ENCODE data around the gene FBXW12.

The FBXW12 gene

DNA sequence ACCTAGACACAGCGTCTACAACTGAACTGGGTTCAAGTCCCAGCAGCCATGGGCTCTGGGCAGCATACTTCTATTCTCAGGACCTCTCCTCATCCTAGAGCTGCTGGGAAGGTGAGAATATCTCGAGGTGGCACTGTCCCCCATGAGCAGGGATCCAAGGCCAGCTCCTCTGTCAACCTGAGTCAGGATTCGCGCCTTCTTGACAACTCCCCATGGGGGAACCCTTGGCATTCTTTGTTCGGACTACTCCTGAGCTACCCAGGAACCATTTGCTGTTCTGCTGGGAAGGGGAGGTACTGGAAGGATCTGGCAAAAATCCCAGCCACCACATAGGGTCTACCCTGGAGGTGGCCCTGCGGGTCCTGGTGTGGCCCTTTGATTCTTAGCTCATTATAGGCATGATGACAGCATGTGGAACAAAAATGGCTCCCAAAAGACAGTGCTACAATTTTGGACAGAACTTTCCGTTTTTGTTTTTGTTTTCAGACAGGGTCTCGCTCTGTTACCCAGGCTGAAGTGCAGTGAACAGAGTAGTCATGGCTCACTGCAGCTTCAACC is 35.6 kb downstream of the FBXW12 start:
- in situ Hi-C loops (cut with MboI; ENCODE audit: low sequenced_read_pairs): no loop called here

DNA sequence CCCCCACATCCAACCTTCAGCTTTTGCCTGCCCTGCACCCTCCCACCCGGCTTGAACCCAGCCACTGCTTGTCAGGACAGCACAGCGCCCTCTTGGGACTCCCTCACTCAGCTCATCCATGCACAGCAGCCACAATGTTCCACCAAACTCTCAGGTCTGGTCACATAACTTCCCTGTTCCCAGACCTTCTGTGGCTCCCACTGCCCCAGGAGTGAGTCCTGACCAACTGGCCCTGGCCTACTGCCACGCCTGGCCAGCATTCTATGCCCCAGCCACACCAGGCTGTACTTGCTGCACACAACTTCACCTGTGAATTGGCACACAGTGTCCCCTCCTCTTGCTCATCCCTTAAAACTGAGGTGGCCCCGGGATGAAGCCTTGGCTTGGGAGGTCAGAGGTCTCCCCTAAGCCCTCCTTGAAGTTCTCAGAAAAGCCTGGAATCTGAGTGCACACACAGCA is 36.8 kb downstream of the FBXW12 start:
- in situ Hi-C loops (cut with MboI; ENCODE audit: low sequenced_read_pairs): no loop called here

DNA sequence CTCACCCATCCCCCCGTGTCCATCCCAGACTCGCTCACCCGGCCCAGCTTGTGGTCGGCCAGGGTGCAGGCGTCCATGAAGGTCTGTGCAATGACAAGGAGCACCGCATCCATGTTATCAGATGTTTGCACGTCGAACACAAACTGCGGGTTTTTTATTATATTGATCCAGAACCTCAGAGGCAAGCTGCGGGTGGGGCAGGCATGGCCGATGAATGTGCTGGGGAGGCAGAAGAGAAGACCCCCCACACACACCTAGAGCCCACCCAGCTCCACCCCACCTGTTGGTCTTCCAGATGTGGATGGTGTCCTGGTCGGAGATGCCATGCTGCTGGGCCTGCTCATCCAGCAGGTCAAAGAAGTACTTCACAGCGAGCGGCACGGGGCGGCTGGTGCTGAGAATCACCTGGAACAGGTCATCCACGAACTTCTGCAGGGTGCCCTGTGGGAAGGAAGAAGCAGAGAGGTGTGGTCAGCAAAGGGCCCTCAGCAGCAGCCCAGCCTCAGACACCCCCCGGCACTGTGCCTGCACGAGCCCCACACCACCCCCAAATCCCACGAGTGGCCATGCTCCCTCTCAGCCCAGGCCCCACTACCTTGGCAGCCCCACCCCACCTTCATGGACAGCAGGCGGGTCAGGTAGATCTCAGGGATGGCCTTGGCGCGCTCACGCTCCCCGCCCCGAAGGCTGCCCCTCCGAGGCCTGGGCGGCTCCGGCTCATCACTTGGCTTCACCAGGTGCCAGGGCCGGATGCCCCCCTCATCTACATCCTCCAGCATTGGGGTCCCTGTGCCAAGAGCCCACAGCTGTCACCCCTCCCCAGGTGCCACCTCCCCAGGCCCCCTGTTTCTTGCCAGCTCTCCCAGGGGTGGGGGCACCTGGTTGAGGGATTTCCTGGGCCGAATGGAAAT is 37.5 kb downstream of the FBXW12 start:
- in situ Hi-C loops (cut with MboI; ENCODE audit: low sequenced_read_pairs): no loop called here

DNA sequence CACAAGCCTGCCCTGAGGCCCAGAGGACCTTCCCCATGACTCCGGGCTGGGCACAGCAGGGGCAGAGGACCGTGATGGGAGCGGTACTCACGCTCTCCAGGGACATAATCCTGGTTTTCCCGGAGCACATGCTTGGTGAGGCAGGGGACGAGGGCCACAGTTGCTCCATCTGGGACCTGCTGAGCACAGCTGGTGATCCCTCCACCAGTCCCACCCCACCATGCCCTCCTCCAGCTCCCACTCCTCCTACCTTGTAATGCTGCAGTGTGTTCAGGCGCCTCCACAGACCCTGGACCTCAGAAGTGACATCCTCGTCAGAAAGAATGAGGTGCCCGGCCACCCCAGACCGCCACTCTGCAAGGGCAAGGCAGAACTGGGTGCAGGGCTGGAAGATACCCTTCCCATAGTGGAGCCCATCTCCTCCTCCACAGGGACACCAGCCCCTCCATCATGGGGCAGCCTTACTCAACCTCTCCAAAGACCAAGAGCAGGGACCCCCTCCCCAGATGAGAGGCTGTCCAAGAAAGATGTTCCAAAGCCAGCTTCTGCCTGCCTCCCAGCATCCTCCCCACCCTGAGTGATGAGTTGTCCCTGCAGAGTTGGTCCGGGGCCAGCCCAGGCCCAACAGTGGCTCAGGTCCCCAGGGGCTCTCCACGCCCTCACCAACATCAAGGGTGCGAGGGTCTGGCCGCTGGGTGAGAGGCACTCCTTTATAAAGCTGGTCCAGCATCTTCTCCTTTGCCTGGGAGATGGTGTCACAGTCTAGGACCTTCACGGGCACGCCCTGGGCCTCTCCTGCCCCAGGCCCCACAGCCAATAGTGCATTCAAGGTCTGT is 38.4 kb downstream of the FBXW12 start:
- in situ Hi-C loops (cut with MboI; ENCODE audit: low sequenced_read_pairs): no loop called here

DNA sequence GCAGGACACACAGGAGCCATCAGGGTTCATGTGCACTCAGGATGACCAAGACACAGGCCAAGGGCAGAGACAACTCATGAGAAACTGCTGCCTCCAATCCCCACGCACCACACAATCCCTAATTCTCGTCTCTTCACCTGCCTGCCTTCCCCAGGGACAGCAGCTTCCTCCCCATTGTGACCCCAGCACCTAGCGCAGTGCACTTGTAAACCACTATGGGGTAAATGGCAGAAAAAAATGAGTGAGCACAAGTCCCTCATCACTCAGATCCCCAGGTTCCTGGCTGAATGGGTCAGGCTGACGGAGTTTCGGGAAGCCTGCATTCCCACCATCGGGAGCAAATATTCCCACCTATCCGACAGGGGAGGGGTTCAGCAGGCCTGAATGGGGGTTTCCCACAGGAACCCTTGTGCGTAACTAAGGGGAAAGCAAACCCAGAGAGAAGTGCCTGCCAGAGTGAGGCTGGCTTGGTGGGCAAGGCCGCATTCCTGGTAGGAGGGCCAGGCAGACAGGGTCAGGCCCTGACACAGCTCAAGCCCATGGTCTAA is 39.1 kb downstream of the FBXW12 start:
- in situ Hi-C loops (cut with MboI; ENCODE audit: low sequenced_read_pairs): no loop called here

DNA sequence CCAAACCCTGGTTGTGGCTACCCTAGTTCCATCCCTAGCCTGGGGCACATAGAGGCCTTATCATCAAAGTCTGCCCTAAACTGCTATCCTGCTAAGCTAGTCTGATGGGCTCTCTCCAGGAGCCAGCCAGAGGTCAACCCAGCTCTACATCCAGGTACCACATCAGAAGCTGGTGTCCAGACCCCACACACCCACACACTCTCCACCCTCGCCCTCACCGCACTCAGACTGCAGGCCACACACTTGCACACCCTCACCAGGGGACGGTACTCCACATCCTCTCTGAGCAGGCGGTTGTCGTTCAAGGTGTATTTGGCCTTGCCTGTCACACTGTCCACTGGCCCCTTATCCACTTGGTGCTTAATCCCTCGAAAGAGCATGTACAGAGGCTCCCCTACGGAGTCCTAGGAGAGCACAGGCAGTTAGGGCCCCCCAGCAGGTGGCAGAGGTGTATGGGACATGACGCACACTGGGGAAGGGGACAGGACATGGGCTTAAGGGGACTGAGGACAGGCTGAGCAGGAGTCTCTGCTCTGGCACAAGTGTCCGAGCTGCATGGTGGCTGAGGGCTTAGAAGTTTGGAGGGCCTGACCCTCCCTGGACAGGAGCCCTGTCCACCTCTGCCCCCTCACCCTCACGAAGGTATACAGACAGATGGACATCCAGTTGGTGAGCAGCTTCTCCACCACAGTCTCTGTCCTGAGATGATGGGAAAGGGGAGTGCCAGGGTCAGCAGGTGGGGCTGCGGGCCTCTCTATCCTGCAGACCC is 39.8 kb downstream of the FBXW12 start:
- in situ Hi-C loops (cut with MboI; ENCODE audit: low sequenced_read_pairs): no loop called here

DNA sequence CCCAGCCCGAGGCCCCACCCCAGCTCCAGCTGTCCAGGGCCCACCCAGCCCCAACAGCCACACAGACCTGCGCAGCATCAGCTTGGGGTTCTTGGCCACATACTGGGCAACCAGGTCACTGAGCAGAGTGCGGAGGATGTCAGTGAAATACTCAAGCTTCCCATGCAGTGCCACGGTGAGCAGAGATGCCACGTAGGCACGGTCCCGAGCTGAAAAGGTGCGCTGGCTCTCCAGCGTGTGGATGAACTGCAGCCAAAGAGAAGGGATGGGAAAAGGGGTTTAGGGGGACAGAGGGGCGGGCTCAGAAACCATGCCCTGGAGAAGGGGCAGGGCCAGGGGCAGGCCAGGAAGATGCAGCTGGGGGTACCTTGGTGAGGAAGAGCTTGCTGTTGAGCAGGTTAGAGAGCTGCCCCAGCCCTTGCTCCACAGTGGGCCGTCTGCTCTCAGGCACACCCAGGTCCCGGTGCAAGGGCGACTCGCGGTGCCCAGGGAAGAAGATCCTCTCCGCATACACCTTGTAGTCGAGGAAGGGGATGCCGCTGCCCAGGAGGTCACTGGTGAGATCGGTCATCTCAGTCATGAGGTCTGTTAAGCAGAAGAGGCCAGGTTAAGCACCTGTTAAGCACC is 40.5 kb downstream of the FBXW12 start:
- in situ Hi-C loops (cut with MboI; ENCODE audit: low sequenced_read_pairs): no loop called here

DNA sequence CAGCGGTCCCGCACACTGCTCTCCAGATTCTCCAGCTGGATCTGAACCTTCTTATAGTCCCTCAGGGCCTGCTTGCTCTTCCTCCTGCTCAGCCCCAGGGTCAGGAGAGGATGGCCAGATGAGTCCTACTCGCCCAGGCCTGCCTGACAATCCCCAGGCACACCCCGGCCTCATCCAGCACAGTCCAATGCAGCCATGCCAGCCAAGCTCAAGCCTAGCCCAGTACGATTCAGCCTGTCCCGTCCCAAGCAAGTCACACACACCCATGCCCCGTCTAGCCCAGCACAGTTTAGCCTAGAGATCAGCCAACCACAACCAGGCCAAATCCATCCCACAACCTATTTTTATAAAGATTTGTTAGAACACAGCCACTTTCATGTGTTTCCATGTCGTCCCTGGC is 41.1 kb downstream of the FBXW12 start:
- in situ Hi-C loops (cut with MboI; ENCODE audit: low sequenced_read_pairs): no loop called here

DNA sequence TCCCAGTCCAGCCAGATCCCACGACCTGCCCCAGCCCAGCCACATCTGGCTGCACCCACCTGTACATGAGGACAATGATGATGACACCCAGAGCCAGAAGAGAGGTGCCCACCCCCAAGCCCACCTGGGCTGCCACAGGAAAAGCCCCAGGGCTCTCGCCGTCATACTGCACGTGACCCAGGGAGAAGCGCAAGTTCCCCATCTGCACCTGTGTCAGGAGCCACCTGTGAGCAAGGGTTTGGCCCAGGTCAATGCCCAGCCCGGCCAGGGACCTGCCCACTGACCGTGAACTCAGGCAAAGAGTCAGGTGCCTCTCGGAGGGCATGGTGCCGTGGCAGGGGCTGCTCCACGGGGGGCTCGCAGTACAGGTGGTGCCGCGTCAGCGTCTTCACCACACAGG is 41.6 kb downstream of the FBXW12 start:
- in situ Hi-C loops (cut with MboI; ENCODE audit: low sequenced_read_pairs): no loop called here

DNA sequence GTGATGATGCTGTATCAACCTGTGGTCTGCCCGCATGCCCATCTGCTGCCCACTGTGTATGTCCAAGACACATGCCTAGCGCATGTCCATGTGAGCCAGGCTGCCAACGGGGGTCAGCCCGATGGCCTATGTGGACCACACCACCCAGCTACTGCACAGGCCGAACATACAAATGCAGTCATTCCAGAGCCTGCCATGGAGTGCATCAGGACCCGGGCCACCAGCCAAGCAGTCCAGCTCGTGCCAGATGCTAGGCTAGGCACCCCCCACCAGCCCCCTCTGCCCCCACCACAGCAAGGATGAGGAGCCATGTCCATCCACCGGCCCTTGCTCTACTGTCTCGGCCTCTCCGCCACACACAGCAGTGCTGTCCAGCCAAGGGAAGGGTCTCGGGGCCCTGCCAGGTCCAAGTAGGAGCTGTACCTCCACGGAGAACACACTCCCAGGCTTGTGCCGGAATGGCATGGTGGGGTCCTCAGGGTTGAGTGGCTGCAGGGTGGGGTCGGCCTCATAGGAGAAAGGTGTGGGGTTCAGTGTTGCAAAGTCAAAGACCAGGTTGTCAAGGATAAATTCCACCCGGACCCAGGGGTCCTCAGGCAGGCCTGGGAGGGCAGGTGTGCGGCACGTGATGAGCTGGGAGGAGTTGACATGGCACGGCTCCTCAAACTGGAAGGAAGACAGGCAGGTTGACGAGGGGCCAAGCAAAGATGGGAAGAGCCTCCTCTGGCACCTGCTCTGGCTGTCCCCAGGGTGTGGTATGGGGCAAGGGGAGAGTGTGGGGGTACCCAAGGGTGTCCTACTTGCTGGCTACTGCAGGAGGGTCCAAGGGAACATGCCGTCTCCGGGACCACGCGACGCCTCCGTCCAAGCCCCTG is 42.6 kb downstream of the FBXW12 start:
- in situ Hi-C loops (cut with MboI; ENCODE audit: low sequenced_read_pairs): no loop called here

DNA sequence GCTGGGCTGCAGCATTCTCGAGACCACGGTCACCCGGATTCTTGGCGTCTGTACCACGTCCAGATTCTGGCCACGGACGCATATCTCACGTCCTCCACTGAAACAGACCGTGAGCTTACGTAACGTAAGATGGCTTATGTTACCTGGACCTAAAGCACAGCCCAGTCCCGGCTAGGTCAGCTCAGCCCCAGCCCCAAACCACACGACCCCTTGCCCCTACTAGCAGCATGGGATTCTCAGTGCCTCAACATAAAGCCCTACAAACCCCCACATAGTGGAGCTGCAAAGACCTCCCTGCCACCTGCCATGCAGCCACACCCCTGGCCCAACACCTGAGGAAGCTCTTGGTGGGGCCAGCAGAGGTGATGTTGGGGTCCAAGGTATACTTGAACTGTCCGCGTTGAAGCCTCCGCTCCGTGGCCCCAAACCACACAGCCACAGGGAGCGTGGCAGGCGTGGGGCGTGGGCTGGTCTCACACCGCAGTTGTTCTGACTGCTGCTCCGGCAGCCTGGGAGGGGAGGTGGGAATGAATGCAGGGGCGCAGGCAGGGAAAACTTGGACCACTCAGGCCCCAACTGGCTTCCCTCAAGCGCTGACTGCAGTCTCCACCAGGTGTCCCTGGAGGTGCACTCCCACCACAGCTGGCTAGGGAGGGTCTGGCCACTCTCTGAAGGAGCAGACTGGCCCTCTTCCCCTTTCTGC is 43.4 kb downstream of the FBXW12 start:
- in situ Hi-C loops (cut with MboI; ENCODE audit: low sequenced_read_pairs): no loop called here

DNA sequence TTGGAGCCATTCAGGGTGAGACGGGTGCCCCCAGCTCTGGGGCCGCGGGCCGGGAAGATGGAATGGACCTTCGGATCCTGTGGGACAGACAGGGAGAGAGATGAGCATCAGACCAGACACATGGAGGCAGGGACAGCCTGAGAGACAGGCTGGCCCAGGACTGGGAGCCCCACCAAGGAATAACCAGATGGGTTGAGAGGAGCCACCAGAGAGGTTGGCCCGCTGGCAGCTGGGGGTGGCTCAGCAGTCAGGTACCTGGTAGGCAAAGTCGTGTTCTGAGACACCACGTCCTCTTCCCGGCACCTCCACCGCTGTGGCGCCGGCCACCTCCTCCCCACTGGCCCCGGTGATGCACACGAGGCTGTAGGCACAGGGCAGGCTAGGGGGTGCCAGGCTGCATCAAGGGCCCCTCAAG is 44.1 kb downstream of the FBXW12 start:
- in situ Hi-C loops (cut with MboI; ENCODE audit: low sequenced_read_pairs): no loop called here

DNA sequence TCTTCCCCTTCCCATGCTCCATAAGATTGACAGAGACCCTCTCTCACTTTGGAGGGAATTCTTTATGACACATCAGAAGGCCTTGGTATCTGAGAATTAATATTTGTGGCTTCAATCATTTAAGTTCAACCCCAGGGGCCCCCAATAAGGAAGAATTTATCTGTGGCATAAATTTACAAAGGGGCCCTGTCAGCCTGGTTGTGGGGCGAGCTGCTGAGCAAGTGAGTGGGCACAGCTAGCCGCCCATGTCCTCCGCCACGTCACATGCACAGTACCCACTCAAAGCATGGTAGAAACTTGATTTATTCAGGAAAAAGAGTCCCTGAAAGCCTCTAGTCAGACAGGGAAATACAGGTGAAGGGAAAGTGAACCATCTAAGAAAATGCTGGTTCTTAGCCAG is 44.5 kb downstream of the FBXW12 start:
- in situ Hi-C loops (cut with MboI; ENCODE audit: low sequenced_read_pairs): no loop called here

DNA sequence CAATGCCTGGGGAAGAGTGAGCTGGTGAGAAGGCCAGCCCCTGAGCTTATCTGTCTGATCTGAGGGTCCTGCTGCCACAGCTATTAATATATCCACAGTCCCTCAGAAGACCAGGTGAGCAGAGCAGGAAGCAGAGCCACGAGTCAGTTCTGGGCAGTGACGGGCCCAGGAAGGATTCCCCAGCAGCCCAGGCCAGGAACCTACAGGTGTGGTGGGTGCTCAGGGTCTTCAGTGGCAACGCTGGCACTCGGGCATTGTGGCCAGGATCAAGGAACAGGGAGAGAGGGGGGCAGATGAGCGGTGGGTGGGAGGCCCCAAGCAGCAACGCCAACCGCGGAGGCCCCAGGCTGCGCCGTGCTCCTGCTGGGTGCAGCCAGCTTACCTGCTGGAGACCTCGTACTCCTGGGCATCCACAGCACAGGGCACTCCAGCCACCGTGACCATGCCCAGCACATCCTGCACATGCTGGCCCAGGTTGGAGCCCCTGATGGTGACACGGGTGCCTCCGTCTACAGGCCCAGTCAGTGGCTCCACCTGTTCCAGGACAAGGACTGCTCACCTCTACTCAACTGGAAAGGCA is 45.6 kb downstream of the FBXW12 start:
- in situ Hi-C loops (cut with MboI; ENCODE audit: low sequenced_read_pairs): no loop called here

DNA sequence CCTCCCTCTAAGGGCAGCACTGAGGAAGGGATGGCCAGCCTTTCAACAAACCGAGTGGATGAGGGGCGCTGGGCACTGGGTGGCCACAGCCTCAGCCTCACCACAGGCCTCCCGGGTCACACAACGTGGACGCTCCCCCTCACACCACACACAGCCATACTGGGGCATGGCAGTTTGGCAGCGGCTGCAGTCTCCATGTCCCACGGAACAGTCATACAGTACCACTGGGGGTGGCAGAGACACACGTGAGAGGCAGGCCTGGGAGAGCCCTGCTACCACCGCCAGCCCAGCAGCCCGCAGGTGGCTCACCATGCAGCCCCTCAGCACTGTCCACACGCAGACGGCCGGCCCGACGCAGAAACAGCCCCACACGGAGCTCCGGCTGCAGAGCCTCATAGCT is 46.1 kb downstream of the FBXW12 start:
- in situ Hi-C loops (cut with MboI; ENCODE audit: low sequenced_read_pairs): no loop called here

DNA sequence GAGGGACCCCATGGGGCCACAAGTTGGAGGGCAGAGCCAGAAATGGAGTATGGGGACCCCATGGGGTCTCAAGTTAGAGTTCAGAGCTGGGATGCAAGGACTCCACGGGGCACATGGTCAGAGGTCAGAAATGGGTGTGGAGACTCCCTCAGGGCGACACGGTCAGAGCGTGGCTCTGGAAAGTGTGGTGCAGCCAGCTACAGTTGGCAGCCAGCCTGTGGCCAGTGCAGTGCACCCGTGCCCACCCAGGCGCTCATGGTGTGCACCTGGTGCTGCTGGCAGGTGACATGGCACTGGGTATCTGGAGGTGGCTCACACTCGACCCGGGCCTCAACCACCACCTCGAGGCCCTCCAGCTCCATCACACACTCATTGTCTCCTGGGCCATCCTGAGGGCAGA is 46.6 kb downstream of the FBXW12 start:
- in situ Hi-C loops (cut with MboI; ENCODE audit: low sequenced_read_pairs): no loop called here

DNA sequence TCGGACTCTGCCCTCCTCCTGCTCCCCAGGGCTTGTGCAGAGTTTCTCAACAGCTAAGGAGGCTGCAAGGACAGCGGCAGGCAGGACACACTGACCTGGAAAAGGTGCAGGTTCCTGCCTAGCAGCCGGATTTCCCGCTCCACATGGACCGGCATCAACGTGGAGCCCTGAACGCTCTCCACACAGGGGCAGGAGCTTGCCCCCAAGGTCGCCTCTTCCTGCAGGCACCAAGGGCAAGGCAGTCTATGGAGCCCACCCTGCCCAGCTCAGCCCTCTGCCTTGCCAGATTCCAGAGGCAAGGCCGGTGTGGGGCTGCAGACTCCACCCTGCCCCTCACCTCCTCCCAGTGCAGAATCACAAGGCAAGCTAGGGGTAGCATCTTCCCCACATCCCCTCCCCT is 47.1 kb downstream of the FBXW12 start:
- in situ Hi-C loops (cut with MboI; ENCODE audit: low sequenced_read_pairs): no loop called here

DNA sequence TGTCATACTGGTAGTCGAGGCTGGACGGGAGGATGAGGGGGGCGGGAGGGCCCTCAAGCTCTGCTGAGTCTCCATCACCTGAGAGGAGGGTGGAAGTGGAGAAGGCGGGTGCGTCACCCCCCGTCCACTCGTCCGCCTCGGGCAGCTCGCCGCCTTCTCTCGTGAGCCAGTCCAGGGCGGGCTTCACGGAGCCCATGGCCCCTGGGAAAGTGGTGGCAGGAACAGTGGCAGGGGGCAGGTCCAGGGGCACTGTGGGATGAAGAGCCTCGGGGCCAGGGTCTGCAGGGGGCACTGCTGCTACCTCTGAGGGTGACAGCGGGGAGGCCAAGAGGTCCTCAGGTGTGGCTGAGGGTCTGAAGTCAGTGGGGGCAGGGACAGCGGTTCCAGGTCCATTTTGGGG is 47.6 kb downstream of the FBXW12 start:
- in situ Hi-C loops (cut with MboI; ENCODE audit: low sequenced_read_pairs): no loop called here
